ENCODE results near the gene HSPB1.

The HSPB1 gene

GRCh38 chr7:76353744-76354143 lies 51.3 kb downstream of the HSPB1 start:
- Histone ChIP-seq H4K20me1 (ENCODE audit: insufficient read depth, low read length) (peaks cover 76% of the 10 kb centered on the region), H3K36me3 (ENCODE audit: insufficient read depth, low read length) (peaks cover 77% of the 10 kb centered on the region)

More at GRCh38 chr7:76353744-76354143, 51.3 kb downstream of the HSPB1 start:
- peaks cover 100% of the 10 kb centered on the region for H3K79me2 ChIP-seq (ENCODE audit: insufficient read depth, low read length)
- H3K4me1 ChIP-seq (ENCODE audit: insufficient read depth, low read length), result peaks cover 36% of the 10 kb centered on the region
- TF ChIP-seq EZH2 (IDR thresholded peaks at IDR 0.05; ENCODE audit: borderline replicate concordance, low read depth, low read length, severe bottlenecking), result no peak
- TF ChIP-seq, protein P1, sequence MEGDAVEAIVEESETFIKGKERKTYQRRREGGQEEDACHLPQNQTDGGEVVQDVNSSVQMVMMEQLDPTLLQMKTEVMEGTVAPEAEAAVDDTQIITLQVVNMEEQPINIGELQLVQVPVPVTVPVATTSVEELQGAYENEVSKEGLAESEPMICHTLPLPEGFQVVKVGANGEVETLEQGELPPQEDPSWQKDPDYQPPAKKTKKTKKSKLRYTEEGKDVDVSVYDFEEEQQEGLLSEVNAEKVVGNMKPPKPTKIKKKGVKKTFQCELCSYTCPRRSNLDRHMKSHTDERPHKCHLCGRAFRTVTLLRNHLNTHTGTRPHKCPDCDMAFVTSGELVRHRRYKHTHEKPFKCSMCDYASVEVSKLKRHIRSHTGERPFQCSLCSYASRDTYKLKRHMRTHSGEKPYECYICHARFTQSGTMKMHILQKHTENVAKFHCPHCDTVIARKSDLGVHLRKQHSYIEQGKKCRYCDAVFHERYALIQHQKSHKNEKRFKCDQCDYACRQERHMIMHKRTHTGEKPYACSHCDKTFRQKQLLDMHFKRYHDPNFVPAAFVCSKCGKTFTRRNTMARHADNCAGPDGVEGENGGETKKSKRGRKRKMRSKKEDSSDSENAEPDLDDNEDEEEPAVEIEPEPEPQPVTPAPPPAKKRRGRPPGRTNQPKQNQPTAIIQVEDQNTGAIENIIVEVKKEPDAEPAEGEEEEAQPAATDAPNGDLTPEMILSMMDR (IDR thresholded peaks at IDR 0.05; ENCODE audit: borderline replicate concordance, extremely low read depth, low read length, poor library complexity, severe bottlenecking), result no peak
- DNase-seq (no peak), ATAC-seq (ENCODE audit: insufficient read depth, low read depth) (no peak)
- H3K4me2 ChIP-seq (ENCODE audit: insufficient read depth, low read length), result peak overlapping the region; percentile 75; the same call in 1 of the 2 replicates
- no peak overlapping the region for H2AFZ ChIP-seq (ENCODE audit: low read depth, low read length)
- H3K9me3 ChIP-seq (ENCODE audit: insufficient read depth, low read length, severe bottlenecking), result no peaks in the 10 kb centered on the region
- H3K9ac ChIP-seq (ENCODE audit: low read depth, low read length), result no peak overlapping the region
- H3K27me3 ChIP-seq (ENCODE audit: insufficient read depth, low read length, poor library complexity), result no peaks in the 10 kb centered on the region
- H3K27ac ChIP-seq (ENCODE audit: low read length), result no peak overlapping the region
- H3K4me3 ChIP-seq (ENCODE audit: low read depth in 1 of 2, low read length in 2 of 2), result no peak overlapping the region

All from DND-41 (cell line).